Upper lobe of right lung (tissue), 1 donor: ENCODE data around the gene KIAA0319L. TPM values are rescaled to one million over a fixed set of nuclear protein-coding genes. Genes with fewer than 3 reads are reported as not detected.
A peak's percentile ranks its signal among the peaks of the same experiment; 100 is the strongest.

ENCODE experiments used
- ATAC-seq: fragments of 200-7000 bp; cut with Tn5 transposase; one replicate; pipeline ENCODE4 v1.9.1; 2020; ENCODE audit warnings: mild to moderate bottlenecking, moderate library complexity
- DNase-seq: peaks from one replicate; pipeline ENCODE4 v3.0.0-alpha.2; 2020
- H3K27ac ChIP-seq: fragments of 200-600 bp; one replicate; pipeline ENCODE4 v1.8.0; 2022
- H3K27me3 ChIP-seq: fragments of 200-600 bp; one replicate; pipeline ENCODE4 v1.8.0; 2022; ENCODE audit warnings: mild to moderate bottlenecking
- H3K36me3 ChIP-seq: fragments of 200-600 bp; one replicate; pipeline ENCODE4 v1.8.0; 2022
- H3K4me1 ChIP-seq: fragments of 200-600 bp; one replicate; pipeline ENCODE4 v1.8.0; 2022
- H3K4me3 ChIP-seq: fragments of 200-600 bp; one replicate; pipeline ENCODE4 v1.8.0; 2022; ENCODE audit warnings: mild to moderate bottlenecking
- H3K9me3 ChIP-seq: fragments of 200-600 bp; one replicate; pipeline ENCODE4 v1.8.0; 2022
- CTCF ChIP-seq: fragments of 200-600 bp; IDR thresholded peaks from one replicate; pipeline ENCODE4 v1.8.0; 2022; ENCODE audit warnings: antibody characterized with exemption
- intact Hi-C: fragments of 100-400 bp; cut with DNase I; formaldehyde crosslinking; loops from one replicate; pipeline ENCODE4 v1.11.0; 2022
- total RNA-seq: library from RNA; stranded (reverse); fragmentation: NEBNext Ultra II Directional; extraction: Animal tissue kit (Norgen Biotek cat#: 25700); gene quantifications from one replicate; pipeline ENCODE4 v1.2.1, GENCODE V29; 2021
- donor health status: DM: no; HTN: yes; CAD: no; lungs with severe emphysema.

KIAA0319L gene
- total RNA-seq, 1 donor from 2014 or later: 87.7 TPM

DNA sequence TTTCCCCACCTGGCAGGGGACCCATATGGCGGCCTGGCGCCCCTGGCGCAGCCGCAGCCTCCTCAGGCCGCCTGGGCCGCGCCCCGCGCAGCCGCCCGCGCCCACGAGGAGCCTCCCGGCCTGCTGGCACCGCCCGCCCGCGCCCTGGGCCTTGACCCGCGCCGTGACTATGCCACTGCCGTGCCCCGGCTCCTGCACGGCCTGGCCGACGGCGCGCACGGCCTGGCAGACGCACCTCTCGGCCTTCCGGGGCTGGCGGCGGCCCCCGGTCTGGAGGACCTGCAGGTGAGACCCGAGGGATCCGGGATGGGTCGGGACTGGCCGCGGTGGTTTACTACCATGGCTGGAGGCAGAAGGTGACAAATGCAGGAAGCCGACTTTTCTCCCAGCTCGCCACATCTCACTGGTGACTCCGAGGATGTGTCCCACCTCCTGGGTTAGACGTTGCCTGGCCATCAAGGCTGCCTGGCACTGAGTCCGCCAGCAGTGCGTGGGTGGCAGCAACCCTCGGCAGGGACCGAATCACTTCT lies 17.0 kb upstream of the KIAA0319L start:
- H3K27me3 ChIP-seq: peaks cover 5% of the 10 kb centered on the region
- ATAC-seq: no peak
- H3K27ac ChIP-seq: no peak overlapping the region
- H3K9me3 ChIP-seq: no peaks in the 10 kb centered on the region
- TF ChIP-seq CTCF: no peak
- peak overlapping the region; percentile 52 for H3K4me3 ChIP-seq
- DNase-seq: peak; percentile 61
- H3K4me1 ChIP-seq: peaks cover 8% of the 10 kb centered on the region
- no peaks in the 10 kb centered on the region for H3K36me3 ChIP-seq
- intact Hi-C loops: no loop called here

GRCh38 chr1:35573198-35574124 lies 16.3 kb upstream of the KIAA0319L start, which contains the start of gene TFAP2E:
TFAP2E (plus strand) TSS chr1:35573314; CDS start chr1:35573578, 264 bp downstream.
- peak; percentile 88 for DNase-seq
- peak; percentile 77 for ATAC-seq
- peaks cover 8% of the 10 kb centered on the region for H3K4me1 ChIP-seq
- H3K4me3 ChIP-seq: peak within 1 kb of the TSS; percentile 52
- no peak for TF ChIP-seq CTCF
- intact Hi-C loops: no loop called here
- H3K9me3 ChIP-seq: no peaks in the 10 kb centered on the region
- H3K27ac ChIP-seq: no peak within 1 kb of the TSS
- H3K36me3 ChIP-seq: no peaks in the 10 kb centered on the region
- H3K27me3 ChIP-seq: peaks cover 5% of the 10 kb centered on the region

GRCh38 chr1:35572296-35572695 lies 15.1 kb upstream of the KIAA0319L start:
- intact Hi-C loops: no loop called here

GRCh38 chr1:35571263-35571662 lies 14.1 kb upstream of the KIAA0319L start:
- no peaks in the 10 kb centered on the region for H3K9me3 ChIP-seq
- intact Hi-C loops: no loop called here
- peaks cover 8% of the 10 kb centered on the region for H3K4me1 ChIP-seq
- TF ChIP-seq CTCF: no peak
- DNase-seq (peak; percentile 11), ATAC-seq (no peak)
- H3K36me3 ChIP-seq: no peaks in the 10 kb centered on the region
- no peak overlapping the region for H3K27ac ChIP-seq
- H3K4me3 ChIP-seq: no peak overlapping the region
- peaks cover 5% of the 10 kb centered on the region for H3K27me3 ChIP-seq

More at GRCh38 chr1:35572296-35572695, 15.1 kb upstream of the KIAA0319L start:
- H3K27ac ChIP-seq: no peak overlapping the region
- peaks cover 5% of the 10 kb centered on the region for H3K27me3 ChIP-seq
- peak; percentile 4 for DNase-seq
- H3K4me1 ChIP-seq: peaks cover 8% of the 10 kb centered on the region
- TF ChIP-seq CTCF: no peak
- H3K4me3 ChIP-seq: no peak overlapping the region
- H3K36me3 ChIP-seq: no peaks in the 10 kb centered on the region
- no peaks in the 10 kb centered on the region for H3K9me3 ChIP-seq
- no peak for ATAC-seq

GRCh38 chr1:35570589-35571137 lies 13.5 kb upstream of the KIAA0319L start:
- no peak overlapping the region for H3K4me3 ChIP-seq
- intact Hi-C loops: no loop called here

More at GRCh38 chr1:35570589-35571137, 13.5 kb upstream of the KIAA0319L start:
- DNase-seq (peak; percentile 8), ATAC-seq (no peak)
- no peak overlapping the region for H3K27ac ChIP-seq
- no peak for TF ChIP-seq CTCF
- peaks cover 5% of the 10 kb centered on the region for H3K27me3 ChIP-seq
- peaks cover 5% of the 10 kb centered on the region for H3K4me1 ChIP-seq
- no peaks in the 10 kb centered on the region for H3K9me3 ChIP-seq
- no peaks in the 10 kb centered on the region for H3K36me3 ChIP-seq
